Breast epithelium (tissue), 3 donors: Measurements from ENCODE around the gene RCOR2.

Source experiments
- CTCF ChIP-seq, 3 donors: fragments of 450-650 bp; IDR thresholded peaks; one replicate each; pipeline ENCODE4 v1.5.1; 2016 to 2017; ENCODE audit warnings: antibody characterized with exemption in 3 of 3, mild to moderate bottlenecking in 3 of 3, moderate library complexity in 3 of 3
- POLR2A ChIP-seq: fragments of 450-650 bp; IDR thresholded peaks from one replicate; pipeline ENCODE4 v1.6.1; 2016; ENCODE audit warnings: antibody characterized with exemption, mild to moderate bottlenecking, moderate library complexity
- POLR2AphosphoS5 ChIP-seq, 3 donors: sonication (generic); formaldehyde crosslinking; IDR thresholded peaks; one replicate each; pipeline ENCODE4 v1.6.1; 2017; ENCODE audit warnings: antibody characterized with exemption in 3 of 3

- no peak for TF ChIP-seq POLR2A
- TF ChIP-seq CTCF (IDR thresholded peaks at IDR 0.05): no peak
- TF ChIP-seq POLR2AphosphoS5 (IDR thresholded peaks at IDR 0.05): no peak
Measured at GRCh38 chr11:63909591-63910506, 7.1 kb downstream of the RCOR2 start.
